Activated T-cell treated with anti-CD3 and anti-CD28 coated beads for 4 hours (primary cell): Measurements from ENCODE around the gene NPVF.

Experiments
- DNase-seq: peaks from one replicate; pipeline ENCODE4 v3.0.0-alpha.2; 2020

Gene NPVF

GRCh38 chr7:25223206-25223605 is 5.1 kb downstream of the NPVF start:
- no peak for DNase-seq

GRCh38 chr7:25222666-25223065 is 5.6 kb downstream of the NPVF start:
- no peak for DNase-seq

- no peak for DNase-seq
These were observed 7.3 kb downstream of the NPVF start for GRCh38 chr7:25221009-25221408.

GRCh38 chr7:25218191-25218590 is 10.1 kb downstream of the NPVF start:
- DNase-seq, result no peak

GRCh38 chr7:25216837-25217236 is 11.4 kb downstream of the NPVF start:
- DNase-seq, result no peak

- no peak for DNase-seq
These were observed 12.5 kb downstream of the NPVF start for GRCh38 chr7:25215694-25216335.

- no peak for DNase-seq
These were observed 19.6 kb downstream of the NPVF start for GRCh38 chr7:25208525-25209221.

- no peak for DNase-seq
These were observed 20.4 kb downstream of the NPVF start for GRCh38 chr7:25207887-25208286.

GRCh38 chr7:25206765-25207164 is 21.5 kb downstream of the NPVF start:
- no peak for DNase-seq

GRCh38 chr7:25196132-25196896 is 32.0 kb downstream of the NPVF start:
- DNase-seq, result no peak

GRCh38 chr7:25194036-25194435 is 34.2 kb downstream of the NPVF start:
- DNase-seq, result no peak

- no peak for DNase-seq
These were observed 36.2 kb downstream of the NPVF start for GRCh38 chr7:25192043-25192442.

GRCh38 chr7:25189197-25189596 is 39.1 kb downstream of the NPVF start:
- no peak for DNase-seq

GRCh38 chr7:25187932-25188331 is 40.4 kb downstream of the NPVF start:
- DNase-seq, result no peak

GRCh38 chr7:25186436-25186835 is 41.9 kb downstream of the NPVF start:
- no peak for DNase-seq

- no peak for DNase-seq
These were observed 46.8 kb downstream of the NPVF start for GRCh38 chr7:25181532-25181931.

- DNase-seq, result no peak
These were observed 47.3 kb downstream of the NPVF start for GRCh38 chr7:25180946-25181345.

- DNase-seq, result no peak
These were observed 47.7 kb downstream of the NPVF start for GRCh38 chr7:25180592-25180923.

- peak; percentile 98 for DNase-seq
These were observed 48.3 kb downstream of the NPVF start for GRCh38 chr7:25179771-25180591.

- no peak for DNase-seq
These were observed 49.0 kb downstream of the NPVF start for GRCh38 chr7:25179325-25179724.
